ENCODE data around the gene NISCH.
A peak's percentile ranks its signal among the peaks of the same experiment; 100 is the strongest.

Gene NISCH

DNA sequence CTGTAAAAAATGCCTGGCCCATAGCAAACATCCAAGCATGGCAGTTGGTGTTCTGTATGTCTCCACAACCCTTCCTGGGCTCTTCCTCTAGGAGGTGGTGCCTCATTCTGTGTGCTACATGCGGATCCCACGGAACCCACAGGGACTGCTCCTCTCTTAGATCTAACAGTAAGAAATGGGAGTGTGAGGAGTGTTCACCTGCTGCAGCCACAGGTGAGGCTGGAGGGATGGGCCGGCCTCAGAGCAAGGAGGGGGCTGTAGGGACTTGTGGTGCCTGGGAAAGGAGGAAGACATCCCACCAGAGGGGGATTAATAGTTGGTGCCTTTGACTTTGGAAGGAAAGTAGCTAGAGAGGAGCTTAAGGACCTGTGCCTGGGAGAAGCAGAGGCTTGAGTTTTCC, 32.7 kb upstream of the NISCH start:
- TF ChIP-seq ZFX (IDR thresholded peaks at IDR 0.05; ENCODE audit: borderline replicate concordance), result no peak
- TF ChIP-seq, protein P1, sequence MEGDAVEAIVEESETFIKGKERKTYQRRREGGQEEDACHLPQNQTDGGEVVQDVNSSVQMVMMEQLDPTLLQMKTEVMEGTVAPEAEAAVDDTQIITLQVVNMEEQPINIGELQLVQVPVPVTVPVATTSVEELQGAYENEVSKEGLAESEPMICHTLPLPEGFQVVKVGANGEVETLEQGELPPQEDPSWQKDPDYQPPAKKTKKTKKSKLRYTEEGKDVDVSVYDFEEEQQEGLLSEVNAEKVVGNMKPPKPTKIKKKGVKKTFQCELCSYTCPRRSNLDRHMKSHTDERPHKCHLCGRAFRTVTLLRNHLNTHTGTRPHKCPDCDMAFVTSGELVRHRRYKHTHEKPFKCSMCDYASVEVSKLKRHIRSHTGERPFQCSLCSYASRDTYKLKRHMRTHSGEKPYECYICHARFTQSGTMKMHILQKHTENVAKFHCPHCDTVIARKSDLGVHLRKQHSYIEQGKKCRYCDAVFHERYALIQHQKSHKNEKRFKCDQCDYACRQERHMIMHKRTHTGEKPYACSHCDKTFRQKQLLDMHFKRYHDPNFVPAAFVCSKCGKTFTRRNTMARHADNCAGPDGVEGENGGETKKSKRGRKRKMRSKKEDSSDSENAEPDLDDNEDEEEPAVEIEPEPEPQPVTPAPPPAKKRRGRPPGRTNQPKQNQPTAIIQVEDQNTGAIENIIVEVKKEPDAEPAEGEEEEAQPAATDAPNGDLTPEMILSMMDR (IDR thresholded peaks at IDR 0.05), result no peak
- H3K27ac ChIP-seq, result no peak overlapping the region

DNA sequence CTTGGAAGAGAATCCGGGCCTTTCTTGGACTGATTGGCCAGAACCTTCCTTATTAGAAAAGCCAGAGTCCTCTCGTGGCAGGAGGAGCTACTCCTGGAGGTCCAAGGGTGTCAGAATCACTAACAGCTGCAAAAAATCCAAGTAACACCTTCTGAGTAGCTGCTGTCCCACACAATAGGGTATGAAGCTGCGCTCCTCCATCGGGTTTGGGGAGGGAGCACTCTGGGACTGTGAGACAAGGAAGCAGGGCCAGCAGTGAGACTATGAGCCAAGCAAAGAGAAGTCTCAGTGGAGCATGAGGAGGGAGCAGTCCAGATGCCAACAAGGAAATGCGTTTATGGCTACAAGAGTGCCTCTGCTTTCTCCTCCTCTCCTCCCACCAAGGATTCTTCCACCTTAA, 32.2 kb upstream of the NISCH start:
- TF ChIP-seq, protein P1 (IDR thresholded peaks at IDR 0.05), result no peak
- TF ChIP-seq ZFX (IDR thresholded peaks at IDR 0.05; ENCODE audit: borderline replicate concordance), result no peak

DNA sequence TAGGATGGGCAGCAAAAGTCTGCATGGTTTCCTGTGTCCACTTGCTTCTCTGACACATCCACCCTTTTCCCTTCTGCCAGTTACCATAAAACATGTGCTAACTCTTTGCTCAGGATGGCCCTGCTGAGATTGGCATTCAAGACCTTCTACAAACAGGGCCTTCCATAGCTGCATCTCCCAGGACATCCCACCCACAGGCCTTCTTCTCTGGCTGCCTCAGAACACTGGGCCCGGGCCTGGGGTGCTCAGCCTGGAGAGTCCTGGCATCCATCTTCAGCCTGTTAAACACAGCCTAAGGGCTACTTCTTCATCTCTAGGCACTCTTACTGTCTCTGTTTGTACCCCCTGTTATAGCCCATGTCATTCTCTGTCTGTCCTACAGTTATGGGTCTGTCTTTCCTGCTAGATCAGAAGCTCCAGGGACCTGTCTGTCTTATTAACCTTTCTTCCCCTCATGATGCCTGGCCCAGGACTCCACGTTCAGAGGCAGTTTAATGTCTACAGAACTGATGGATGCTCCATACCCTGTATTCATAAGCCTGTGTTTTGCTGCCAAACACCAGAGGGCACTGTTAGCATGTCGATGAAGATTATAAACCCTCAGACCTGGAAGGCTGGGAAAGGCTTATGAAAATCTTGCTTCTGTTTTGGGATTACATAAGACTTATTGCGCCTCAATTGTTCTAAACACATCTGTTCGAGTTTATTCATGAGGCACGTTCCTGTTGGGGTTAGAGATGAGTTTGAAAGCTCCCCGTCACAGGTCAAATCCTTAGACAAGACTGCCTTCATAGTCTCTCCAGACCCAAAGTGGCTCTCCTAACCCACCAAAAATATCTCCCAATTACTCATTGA, 27.0 kb upstream of the NISCH start:
- H3K27ac ChIP-seq, result no peak overlapping the region
- TF ChIP-seq, protein P1 (IDR thresholded peaks at IDR 0.05), result peak; percentile 83
- TF ChIP-seq ZFX (IDR thresholded peaks at IDR 0.05; ENCODE audit: borderline replicate concordance), result no peak

More for the DNA sequence above, 32.2 kb upstream of the NISCH start:
- no peak overlapping the region for H3K27ac ChIP-seq

DNA sequence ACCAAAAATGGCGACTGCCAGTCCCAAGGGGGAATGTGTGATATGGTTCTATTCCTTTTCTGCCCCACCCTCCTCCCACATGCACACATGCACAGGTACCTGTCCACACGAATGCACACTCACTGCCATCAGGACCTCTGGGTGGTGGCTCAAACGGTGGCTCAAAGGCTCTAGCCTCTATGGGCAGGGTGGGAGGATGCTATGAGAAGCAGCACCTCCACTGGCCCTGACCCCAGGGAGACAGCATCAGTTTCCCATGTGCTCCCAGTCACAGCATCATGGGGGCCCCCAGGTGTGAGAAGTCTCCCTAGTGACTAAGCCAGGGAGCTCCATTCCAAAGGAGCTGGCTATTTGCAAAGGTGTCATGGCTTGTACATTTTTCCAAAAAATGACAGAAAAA, 26.4 kb upstream of the NISCH start:
- H3K27ac ChIP-seq, result no peak overlapping the region
- TF ChIP-seq, protein P1 (IDR thresholded peaks at IDR 0.05), result no peak
- no peak for TF ChIP-seq ZFX (IDR thresholded peaks at IDR 0.05; ENCODE audit: borderline replicate concordance)

DNA sequence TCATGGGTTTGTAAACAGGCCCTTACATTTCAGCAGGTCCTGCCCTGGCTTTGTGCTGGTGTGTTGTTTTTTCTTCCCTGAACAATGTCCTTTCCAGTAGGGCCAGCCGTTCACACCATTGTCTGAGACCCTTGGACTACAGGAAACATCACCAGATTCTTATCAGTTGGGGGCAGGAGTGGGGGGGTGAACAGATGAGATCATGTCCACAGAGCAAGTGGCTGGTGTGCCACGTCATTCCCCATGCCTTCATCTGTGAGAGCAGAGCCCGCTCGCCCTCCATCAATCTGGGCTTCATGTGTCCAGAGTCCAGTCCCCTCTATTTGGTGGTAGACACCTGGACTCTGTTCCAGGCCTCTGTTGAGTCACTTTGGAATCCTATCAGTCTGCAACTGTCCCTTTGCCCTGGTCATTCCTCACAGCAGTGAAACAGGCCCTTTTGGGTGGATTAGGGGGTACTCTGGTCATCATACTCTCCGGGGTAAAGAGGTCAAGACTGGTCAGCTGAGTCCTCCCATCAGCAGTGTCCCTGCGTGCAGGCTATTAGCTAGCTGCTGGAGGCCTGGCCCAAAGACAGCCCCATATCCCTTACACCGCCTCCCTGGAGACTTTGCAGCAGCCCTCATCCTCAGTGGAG, 25.5 kb upstream of the NISCH start:
- no peak for TF ChIP-seq ZFX (IDR thresholded peaks at IDR 0.05; ENCODE audit: borderline replicate concordance)
- TF ChIP-seq, protein P1 (IDR thresholded peaks at IDR 0.05), result no peak
- H3K27ac ChIP-seq, result no peak overlapping the region

DNA sequence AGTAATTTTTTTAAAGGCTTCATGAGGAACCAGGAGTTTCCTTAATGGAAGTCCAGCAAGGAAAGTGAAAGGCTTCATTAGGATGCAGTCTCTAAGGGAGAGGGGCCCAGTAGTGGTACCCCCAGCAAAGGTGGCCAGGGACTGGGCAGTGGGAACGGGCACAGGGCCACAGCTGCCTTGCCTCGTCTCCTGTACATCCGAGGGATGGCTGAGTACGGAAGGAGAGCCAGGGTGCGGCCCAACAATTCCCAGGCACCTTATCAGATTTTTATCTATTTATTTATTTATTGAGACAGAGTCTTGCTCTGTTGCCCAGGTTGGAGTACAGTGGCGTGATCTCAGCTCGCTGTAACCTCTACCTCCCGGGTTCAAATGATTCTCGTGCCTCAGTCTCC, 25.0 kb upstream of the NISCH start:
- H3K27ac ChIP-seq, result no peak overlapping the region
- TF ChIP-seq, protein P1 (IDR thresholded peaks at IDR 0.05), result no peak
- TF ChIP-seq ZFX (IDR thresholded peaks at IDR 0.05; ENCODE audit: borderline replicate concordance), result no peak

Data from 22Rv1 (cell line).